HG02870 (cell line): Measurements from ENCODE around the gene RABIF.

ENCODE experiments used
- ATAC-seq: cut with Tn5 transposase; IDR thresholded peaks from one replicate; pipeline ENCODE4 v1.9.1; 2021; ENCODE audit warnings: mild to moderate bottlenecking, moderate library complexity; ENCODE audit not compliant: unreplicated experiment

Gene RABIF

GRCh38 chr1:202879128-202879527 lies 9.8 kb downstream of the RABIF start:
- ATAC-seq: no peak

- ATAC-seq: no peak
Measured at GRCh38 chr1:202873026-202873425, 15.9 kb downstream of the RABIF start.

GRCh38 chr1:202871367-202871766 lies 17.6 kb downstream of the RABIF start:
- no peak for ATAC-seq

DNA sequence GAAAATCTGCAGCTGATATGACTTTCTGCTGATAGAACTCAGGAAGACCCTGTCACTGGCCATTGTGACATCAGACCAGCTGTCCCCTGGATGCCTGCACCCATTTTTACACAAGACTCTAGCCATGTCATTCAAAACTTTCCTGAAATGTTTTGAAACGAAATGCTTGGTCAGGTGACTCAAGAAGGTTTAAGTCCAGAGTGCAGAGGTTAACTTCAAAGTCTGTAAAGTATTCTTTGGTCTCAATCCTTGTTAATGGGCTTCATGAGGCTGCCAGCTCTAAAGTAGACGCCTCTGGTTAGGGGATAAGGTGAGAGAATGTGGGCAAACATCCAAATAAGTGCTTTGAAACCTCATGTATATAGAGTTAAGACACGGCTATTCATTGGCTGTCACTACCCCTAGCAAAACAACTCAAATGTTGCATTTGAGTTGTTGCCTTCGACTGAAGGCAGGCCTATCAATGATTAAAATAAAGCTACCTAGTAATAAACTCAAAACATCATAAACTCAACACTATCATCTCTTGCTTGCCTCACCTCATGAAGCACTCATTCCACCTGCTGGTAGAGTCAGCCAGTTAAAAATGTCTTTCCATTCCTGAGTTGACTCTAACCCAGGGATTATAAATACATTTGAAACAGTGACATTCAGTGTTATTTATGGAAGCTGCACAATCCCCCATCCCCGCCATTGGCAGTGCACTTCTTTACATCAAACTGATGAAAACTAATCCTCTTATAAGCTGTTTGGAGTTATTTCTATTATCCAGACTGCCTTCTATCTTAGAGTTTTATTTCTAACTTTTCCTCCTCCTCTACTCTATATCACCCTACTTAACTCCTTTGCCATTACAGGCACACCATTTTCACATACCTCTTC lies 26.0 kb downstream of the RABIF start:
- ATAC-seq: no peak

- ATAC-seq: peak; percentile 90
Measured at GRCh38 chr1:202861420-202862132, 27.4 kb downstream of the RABIF start.

- peak; percentile 25 for ATAC-seq
Measured at GRCh38 chr1:202860744-202861419, 28.1 kb downstream of the RABIF start.

- no peak for ATAC-seq
Measured at GRCh38 chr1:202858789-202859414, 30.0 kb downstream of the RABIF start.

DNA sequence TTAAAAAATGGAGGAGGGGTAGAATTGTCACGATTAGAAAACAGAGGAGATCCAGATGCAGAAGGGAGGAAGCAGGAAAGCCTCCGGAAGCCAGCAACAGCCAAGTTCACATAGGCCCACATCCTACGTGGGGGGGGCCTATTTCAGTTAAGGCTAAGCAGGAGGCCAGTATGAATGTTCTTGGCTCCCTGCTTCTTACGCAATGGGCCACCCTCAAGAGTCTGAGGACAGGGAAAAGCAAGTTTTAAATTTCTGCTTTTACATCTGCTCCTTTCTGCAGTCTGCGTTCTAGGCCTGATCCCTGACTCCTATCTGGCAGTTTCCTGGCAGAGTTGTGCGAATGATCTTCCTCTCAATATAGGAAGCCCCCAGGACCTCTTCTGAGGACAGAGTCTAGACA lies 30.6 kb downstream of the RABIF start:
- no peak for ATAC-seq

DNA sequence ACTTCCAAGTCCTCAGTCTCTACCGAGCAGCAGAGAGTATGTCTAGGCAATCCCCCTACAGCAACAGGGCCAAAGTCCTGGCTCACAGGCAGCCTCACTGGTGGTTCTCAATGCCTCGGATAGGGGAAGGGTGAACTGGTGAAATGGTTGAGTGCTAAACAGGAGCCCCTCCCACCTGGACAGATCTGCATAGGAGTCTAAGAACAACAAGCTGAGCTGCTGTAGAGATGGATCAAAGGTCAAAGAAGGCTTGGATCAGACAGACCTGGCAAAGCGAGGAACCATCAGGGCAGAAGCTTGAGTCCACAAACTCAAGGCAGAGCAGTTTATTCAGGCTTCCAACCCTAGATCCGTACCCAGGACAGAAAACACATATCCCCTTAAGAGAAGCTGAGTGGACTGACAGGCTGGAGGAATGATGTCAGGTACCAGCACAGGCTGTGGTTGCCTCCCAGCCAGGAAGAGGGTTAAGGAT lies 31.8 kb downstream of the RABIF start:
- no peak for ATAC-seq

GRCh38 chr1:202856014-202856413 lies 32.9 kb downstream of the RABIF start:
- ATAC-seq: no peak

DNA sequence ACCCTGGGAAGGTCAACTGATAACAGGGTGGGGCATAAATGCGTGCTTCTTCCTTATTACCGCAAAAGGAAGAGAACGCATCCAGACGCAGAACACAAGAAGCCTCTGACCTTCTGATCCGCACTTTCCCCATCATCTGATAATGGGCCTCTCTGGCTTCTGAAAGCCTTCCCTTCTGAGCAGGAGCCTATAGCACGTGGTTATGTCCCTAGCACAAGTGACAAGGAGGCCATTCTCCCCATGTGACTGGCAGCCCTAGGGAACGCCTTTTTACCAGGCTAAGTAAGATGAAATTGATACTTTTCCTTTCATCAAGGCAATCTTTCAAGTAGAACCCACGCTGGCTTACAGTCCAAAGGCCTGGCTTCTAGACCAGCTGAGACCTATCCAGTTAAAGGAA lies 34.2 kb downstream of the RABIF start:
- no peak for ATAC-seq

DNA sequence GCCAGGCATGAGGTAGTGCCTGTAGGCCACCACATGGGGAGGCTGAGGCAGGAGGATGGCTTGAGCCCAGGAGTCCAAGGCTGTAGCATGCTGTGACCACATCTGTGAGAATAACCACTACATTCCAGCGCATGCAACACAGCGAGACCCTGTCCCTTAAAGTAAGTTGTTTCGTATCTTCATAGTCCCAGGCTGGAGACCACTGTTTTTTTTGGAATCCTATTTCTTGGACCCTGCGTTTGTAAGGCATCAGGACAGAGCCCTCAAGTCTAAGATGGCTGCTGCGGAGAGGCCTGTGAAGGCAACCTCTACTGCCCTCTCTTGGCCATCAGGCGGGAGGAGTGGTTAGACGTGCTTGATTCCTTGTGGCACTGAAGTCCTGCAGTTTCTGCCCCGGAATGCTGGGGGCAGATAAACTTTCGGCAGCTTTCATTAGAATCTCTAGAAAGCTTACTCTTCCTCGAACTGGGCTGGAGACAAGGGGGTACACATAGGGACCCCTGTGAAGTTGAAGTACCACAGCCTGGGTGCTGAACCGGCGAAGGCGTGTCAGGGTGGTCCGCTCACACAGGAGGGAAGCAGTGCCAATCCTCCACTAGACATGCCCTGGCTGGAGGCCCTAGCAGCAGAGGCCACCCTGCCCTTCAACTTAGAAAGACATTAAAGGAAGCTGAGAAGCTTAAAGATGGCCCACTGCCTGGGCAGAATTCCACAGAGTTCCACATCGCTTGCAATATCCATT lies 36.6 kb downstream of the RABIF start:
- no peak for ATAC-seq

DNA sequence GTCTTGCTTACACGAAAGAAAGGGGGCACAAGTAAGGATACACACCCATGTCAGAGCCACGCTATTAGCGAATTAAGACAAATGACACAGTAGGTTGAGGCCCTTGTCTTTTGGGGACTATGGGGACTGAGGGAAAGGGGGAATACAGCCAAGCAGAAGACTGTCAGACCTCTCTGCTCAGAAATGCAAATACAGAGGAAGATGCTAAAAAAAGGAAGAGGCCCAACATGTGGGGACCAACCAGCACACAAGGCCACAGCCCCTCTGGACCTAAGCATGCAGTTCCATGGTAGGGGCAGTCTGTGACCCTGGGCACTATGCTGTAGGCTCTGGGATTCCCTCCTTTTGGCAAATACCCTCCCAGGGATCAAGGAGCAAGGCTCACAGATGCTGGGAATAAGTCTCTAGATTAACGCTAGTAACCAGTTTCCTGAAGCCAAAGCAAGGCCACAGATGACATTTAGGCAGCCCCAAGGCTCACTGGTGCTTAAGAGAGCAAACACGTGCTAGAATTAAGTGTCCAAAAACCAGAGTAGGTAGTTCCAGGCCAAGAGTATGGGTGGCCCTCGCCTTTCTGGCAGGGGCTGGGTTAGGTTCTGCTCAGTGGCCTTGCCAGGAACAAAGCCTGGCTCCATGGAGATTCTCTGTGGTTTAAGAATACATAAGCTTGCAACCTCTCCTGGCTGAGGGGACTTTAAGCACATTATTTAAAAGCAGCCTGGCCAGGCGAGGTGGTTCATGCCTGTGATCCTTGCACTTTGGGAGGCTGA lies 38.2 kb downstream of the RABIF start:
- ATAC-seq: no peak

DNA sequence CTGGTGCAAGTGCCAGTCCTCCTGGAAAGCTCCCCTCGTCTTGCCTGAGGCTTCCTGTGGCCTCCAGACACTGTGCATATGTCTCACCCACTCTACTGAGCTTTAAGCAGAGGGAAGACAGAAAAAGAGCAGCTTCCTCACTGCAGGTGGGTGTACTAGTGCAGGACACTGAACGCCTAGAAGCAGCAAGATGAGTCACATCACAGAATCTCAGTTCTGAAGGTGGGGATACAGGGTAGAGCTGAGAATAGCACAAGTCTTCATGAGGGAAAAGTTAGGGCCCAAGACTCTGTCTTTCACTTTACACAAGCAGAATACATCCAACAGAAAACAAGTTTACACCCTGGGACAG lies 40.8 kb downstream of the RABIF start:
- ATAC-seq: peak; percentile 94

- no peak for ATAC-seq
Measured at GRCh38 chr1:202844935-202845334, 44.0 kb downstream of the RABIF start.

DNA sequence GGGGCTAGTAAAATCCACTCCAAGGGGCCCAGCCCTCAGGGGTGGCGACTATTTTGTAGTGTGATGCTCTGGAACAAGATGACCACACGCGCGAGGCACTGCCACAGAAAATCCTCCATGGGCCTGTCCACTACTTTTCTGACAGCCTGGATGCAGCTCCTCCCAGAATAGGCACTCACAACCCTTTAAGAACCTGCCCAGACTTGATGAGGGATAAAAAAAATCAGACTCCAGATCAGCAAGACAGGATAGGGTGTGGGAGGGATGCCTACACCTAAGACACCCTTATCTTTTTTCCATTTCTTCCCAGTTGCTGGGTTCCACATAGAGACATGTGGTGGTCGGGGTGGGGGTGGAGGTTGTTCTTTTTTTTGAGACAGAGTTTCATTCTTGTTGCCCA lies 44.7 kb downstream of the RABIF start:
- ATAC-seq: no peak

DNA sequence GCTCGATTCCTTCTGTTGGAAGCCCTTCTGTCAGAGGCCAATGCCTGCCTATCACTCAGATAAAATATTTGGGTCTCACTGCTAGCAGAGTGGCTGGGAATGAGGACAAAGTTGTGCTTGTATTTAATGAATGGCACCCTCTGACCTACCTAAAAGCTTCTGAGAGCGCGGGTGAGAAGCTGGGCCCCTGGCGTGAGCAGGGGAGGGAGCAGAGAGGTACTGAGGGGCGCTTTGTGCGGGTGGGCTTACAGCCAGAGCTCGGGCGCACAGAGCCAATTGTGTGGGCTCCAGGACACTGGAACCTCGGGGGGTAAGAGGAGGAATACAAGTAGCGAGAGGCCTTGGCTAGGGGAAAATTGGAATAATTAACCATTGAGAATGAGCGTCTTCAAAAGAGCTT lies 45.9 kb downstream of the RABIF start:
- ATAC-seq: no peak

- ATAC-seq: no peak
Measured at GRCh38 chr1:202837746-202838262, 51.1 kb downstream of the RABIF start.

DNA sequence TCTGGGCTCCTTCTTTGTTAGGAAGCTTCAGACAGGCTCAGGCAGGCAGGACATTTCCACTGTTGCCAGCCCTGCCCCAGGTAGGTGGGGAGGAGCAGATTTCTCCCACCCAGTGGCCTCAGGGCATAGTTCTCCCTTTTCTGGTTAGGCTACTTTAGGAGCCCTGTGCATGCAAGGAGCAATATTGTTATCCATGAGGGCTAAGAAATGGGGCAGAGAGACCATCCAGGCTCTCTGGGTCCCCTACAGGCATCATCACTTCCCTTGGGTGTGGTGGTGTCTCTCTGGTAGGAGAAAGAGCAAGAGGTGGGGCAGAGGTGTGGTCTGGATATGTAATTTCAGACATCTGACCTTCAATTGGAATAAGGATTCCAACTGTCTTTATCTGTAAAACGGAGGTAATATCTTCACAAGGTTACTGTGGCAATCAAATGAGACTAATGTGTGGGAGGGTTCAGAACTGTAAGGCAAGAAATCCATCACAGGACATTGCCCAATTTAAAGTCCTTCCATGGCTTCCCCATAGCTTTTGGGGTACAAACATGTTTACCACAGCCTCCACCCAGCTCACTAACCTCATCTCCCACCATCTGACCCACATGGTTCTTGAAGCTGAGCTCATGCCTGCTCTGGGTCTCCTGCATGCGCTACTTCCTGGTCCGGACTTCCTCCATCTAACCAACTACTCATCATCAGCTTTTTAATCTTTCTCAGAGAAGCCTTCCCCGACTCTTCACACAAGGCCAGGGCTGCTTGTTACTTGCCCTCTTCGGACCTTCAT lies 52.1 kb downstream of the RABIF start:
- no peak for ATAC-seq
